H1 (cell line): ENCODE measurements around the gene ALDOA.

Experiments
- EP300 ChIP-seq, 2 experiments: IDR thresholded peaks; 1 replicate in 1 of 2; 2 replicates in 1 of 2; pipeline ENCODE4 v1.6.1; 2011 to 2012; ENCODE audit warnings: low read depth in 2 of 2, low read length in 2 of 2, mild to moderate bottlenecking in 2 of 2, borderline replicate concordance in 1 of 2, inconsistent platforms in 1 of 2, moderate library complexity in 1 of 2
- EZH2 ChIP-seq: fragments of 200-600 bp; sonication (generic); IDR thresholded peaks from 2 replicates; pipeline ENCODE4 v1.7.1; 2012; ENCODE audit warnings: low read depth, mild to moderate bottlenecking, moderate library complexity, low read length, inconsistent platforms; ENCODE audit not compliant: severe bottlenecking
- JUND ChIP-seq: IDR thresholded peaks from 2 replicates; pipeline ENCODE4 v1.6.1; 2011; ENCODE audit warnings: mild to moderate bottlenecking, improper control_type of control experiment, low read length
- TF ChIP-seq, protein P1 (sequence below), 3 experiments: IDR thresholded peaks; 1 replicate in 2 of 3; 2 replicates in 1 of 3; pipeline versions ENCODE4 v1.5.1 to v1.6.1; 2011; ENCODE audit warnings: low read length in 3 of 3, mild to moderate bottlenecking in 3 of 3, inconsistent platforms in 2 of 3, low read depth in 1 of 3, moderate library complexity in 1 of 3; ENCODE audit not compliant: insufficient read depth in 1 of 3; ENCODE audit errors: control extremely low read depth in 1 of 3

DNA sequence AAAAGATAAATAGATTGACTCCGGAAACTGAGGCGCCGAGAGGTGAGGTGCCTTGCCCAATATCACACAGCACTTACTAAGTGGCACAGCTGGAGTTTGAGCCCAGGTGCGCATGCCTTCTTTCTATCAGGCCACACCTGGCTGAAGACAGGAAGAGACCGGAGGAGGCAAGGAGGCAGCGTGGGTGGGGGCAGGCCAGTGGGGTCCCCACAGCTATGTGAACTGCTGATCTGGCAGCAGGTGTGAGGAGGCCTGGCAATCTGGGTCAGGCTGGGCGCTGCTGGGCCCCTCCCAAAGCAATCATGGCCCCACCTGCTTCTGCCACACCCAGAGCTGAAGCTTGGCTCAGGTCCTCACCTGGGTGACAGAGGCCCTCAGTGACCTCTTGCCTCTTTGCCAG is 49.7 kb downstream of the ALDOA start:
- TF ChIP-seq JUND (no peak), EP300 (IDR thresholded peaks at IDR 0.05; ENCODE audit: borderline replicate concordance in 1 of 2, low read depth in 2 of 2, low read length in 2 of 2) (no peak), EZH2 (no peak)
- TF ChIP-seq, protein P1, sequence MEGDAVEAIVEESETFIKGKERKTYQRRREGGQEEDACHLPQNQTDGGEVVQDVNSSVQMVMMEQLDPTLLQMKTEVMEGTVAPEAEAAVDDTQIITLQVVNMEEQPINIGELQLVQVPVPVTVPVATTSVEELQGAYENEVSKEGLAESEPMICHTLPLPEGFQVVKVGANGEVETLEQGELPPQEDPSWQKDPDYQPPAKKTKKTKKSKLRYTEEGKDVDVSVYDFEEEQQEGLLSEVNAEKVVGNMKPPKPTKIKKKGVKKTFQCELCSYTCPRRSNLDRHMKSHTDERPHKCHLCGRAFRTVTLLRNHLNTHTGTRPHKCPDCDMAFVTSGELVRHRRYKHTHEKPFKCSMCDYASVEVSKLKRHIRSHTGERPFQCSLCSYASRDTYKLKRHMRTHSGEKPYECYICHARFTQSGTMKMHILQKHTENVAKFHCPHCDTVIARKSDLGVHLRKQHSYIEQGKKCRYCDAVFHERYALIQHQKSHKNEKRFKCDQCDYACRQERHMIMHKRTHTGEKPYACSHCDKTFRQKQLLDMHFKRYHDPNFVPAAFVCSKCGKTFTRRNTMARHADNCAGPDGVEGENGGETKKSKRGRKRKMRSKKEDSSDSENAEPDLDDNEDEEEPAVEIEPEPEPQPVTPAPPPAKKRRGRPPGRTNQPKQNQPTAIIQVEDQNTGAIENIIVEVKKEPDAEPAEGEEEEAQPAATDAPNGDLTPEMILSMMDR (IDR thresholded peaks at IDR 0.05; ENCODE audit: control extremely low read depth in 1 of 3, insufficient read depth in 1 of 3, low read depth in 1 of 3, low read length in 3 of 3), result no peak
